Left ventricle myocardium superior (tissue), 1 donor: ENCODE results near the gene NEURL1B. TPM values are rescaled to one million over a fixed set of nuclear protein-coding genes. Genes with fewer than 3 reads are reported as not detected.
"Not testable (repeated sequence)": the region's sequence is repeated elsewhere in the genome, so short reads cannot be mapped to it uniquely, and the experiment has no call there.

ENCODE experiments used
- ATAC-seq: fragments of 200-7000 bp; cut with Tn5 transposase; one replicate; pipeline ENCODE4 v1.9.1; 2020; ENCODE audit warnings: mild to moderate bottlenecking, moderate library complexity
- DNase-seq: peaks from one replicate; pipeline ENCODE4 v3.0.0-alpha.2; 2020
- intact Hi-C: fragments of 100-400 bp; cut with micrococcal nuclease; formaldehyde crosslinking; loops from one replicate; pipeline ENCODE4 v1.11.0; 2022
- total RNA-seq: library from RNA; stranded (reverse); fragmentation: NEBNext Ultra II Directional; extraction: Animal tissue kit (Norgen Biotek cat#: 25700); gene quantifications from one replicate; pipeline ENCODE4 v1.2.1, GENCODE V29; 2021
- donor health status: DM: no; HTN: yes; CAD: no; lungs with severe emphysema.

The NEURL1B gene
- total RNA-seq, 1 donor from 2014 or later, result 32.0 TPM

DNA sequence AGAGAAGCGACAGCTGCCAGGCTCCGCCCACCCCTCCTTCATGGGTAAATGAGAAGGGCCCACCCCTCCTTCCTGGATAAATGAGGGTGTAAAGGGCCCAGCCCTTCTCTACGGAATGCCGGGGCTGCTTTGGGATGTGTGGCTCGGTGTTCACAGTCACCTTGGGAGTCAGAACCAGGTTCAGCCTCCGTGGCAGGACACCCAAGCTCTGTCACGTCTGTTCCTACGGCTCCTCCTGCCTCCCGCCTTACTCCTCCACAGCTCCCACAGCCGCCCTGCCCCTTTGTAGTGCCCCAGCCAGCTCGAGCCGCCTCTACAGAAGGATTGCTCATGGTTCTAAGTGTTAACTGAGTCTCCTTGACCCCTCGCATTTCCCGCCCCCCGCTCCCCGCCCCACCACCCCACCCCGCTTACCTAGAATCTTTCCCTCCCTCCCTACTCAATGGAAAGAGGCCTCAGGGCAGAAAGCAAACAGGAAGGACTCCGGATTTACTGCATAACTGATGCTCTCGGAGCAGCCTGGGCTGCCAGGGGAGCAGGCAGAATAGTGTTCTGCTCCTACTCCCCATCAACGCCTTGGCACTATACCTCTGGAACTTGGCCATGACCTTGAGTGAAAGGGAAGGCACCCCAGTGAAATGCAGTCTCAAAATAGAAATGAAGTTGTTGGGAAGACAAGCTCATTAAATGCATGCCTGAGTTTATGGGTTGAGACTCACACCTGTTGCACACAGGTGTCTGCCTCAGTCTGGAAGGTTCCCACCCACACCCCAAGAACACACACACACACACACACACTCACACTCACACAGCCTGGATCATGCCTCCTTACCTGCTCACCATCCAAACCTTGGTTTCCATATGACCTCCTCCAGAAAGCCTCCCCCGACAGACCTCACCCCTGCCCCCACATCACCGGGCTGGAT lies 59.6 kb downstream of the NEURL1B start:
- no peak for DNase-seq
- peak; percentile 46 for ATAC-seq
- intact Hi-C loops, result no loop called here

DNA sequence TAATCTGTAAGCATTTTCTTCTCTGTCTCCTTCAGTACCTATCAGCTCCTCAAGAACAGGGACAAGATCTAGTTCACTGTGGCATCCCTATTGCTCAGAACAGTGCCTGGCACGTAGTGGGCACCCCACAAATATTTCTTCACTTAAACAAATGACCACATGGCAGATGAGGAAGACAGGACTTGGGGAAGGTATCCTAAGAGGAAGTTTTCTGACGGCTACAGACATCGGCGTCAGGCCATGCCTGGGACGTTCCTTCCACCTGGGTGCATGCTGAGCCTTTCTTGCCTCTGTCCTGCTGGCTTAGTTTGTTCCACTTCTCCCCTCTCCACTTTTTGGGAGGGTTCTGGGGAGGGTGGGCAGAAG lies 60.2 kb downstream of the NEURL1B start:
- ATAC-seq (no peak), DNase-seq (no peak)
- intact Hi-C loops, result no loop called here

DNA sequence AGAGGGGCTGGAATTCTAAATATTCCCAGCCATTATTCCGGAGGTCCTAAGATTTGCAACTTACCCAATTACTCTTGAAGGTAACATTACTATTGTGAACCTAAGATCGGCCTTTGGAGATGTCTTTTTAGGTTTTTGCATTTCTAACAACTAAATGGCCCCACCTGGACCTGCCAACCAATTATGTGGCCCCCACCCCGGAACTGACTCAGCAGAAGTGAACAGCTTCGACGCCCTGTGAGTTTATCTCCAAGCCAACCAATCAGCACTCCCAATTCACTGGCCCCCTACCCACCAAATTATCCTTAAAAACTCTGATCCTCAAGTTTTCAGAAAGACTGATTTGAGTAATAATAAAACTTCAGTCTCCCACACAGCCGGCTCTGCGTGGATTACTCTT lies 62.9 kb downstream of the NEURL1B start:
- no peak for DNase-seq
- no peak for ATAC-seq
- intact Hi-C loops, result no loop called here

DNA sequence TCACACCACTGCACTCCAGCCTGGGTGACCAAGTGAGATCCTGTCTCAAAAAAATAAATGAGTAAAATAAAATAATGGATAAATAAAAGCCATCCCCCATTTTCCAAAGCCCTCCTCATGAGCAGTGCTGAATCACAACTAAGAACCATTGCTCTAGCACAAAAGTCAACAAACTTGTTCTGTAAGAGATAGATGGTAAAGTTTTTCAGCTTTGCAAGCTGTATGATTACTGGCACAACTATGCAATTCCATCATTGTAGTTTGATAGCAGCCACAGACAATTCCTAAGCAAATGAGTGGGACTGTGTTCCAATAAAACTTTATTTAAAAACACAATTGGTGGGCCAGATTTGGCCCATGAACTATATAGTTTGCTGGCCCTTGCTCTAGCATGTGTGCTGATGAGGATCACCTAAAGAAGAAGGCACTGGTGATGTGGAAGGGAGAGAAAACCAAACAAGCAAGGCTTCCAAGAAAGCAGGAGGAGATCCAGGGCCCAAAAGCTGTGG lies 64.6 kb downstream of the NEURL1B start:
- ATAC-seq, result no peak
- intact Hi-C loops, result no loop called here
- DNase-seq, result no peak

DNA sequence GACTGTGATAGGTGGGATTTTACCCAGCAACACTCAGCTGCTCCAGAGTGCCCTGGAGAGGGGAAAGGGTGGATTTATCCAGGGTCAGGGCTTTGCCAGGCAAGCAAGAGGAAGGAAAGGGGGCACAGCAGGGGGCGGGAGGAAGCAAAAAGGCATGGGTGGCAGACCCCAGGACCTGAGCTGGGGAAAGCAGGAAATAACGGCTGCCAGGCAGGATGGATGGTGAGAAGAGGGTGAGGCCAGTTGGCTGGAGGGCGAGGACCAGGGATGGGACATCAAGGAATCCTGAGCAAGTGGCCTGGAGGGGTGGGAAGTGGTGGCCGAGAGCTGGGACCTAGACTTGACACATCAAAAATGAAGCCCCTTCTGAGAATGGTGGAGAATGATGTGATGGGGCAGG lies 65.7 kb downstream of the NEURL1B start:
- intact Hi-C loops, result no loop called here
- no peak for DNase-seq

DNA sequence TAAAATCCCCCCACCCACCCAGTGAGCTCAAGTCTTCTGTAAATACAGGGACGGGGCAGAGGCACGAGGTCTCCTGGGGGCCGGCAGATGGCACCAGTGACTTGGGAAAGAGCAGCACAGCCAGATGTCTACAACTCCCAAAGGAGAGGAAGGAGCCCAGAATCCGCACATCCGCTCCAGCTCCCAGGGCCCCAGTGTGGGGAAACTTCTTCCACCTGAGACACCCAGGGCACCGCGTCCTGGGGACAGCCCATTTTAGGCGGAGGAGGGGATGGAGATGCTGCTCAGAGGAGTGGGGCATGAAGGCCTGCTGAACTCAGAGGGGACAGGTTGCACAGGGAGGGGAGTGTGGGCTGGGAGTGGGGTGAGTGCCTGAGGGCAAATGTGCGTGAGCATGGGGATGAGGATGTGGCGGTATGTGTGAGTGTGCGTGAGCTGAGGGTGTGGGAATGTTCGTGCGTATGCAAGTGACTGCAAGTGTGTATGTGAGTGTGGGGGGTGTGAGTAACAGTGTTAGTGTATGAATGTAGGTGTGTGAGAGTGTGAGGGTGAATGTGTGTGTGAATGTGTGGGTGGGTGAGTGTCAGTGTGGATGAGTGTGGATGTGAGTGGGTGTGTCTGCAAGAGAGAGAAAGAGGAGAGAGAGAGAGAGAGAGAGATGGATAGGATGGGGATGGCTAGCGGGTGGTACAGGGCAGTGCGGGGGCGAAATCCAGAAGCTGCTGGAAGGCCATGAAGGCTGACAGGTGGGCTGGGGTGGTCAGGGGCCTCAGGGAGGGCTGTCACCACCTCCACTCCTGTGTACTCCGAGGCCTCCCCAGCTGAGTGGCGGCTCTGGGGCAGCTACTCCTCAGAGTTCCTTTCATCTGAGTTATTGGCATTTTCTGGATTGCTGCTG lies 66.5 kb downstream of the NEURL1B start:
- intact Hi-C loops, result no loop called here
- DNase-seq (no peak), ATAC-seq (peak; percentile 72)

More for the DNA sequence above, 65.7 kb downstream of the NEURL1B start:
- ATAC-seq, result no peak

DNA sequence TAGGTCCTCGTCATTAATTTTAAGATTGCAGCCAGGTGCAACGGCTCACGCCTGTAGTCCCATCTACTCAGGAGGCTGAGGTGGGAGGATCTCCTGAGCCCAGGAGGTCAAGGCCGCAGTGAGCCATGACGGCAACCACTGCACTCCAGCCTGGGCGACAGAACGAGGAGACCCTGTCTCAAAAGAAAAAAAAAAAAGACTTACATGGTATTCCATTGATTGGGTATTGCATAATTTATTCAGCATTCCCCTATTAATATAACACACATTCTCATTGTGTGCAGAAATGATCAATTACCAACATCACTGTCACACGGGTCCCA lies 67.1 kb downstream of the NEURL1B start:
- intact Hi-C loops, result no loop called here
- DNase-seq (no peak), ATAC-seq (no peak)

DNA sequence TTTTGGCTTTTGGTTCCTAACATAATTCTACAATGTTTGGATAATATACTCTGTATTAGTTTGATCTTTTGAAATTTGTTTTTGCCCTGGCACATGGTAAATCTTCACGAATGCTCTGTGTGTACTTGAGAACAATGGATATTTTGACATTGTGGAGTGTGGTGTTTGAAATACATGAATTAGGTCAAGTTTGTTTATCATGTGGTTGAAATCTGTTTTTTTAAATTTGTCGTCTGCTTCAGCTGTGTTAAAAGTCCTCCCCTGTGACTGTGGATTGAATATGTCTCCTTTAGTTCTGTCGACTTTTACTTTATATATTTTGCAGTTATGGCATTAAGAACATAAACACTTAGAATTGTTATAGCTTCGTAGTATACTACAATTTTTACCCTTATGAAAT lies 69.6 kb downstream of the NEURL1B start:
- DNase-seq (no peak), ATAC-seq (no peak)
- intact Hi-C loops, result loop anchor here (5.0 kb wide), 1 partner anchor 222 kb away; no protein-coding TSS in a partner anchor

DNA sequence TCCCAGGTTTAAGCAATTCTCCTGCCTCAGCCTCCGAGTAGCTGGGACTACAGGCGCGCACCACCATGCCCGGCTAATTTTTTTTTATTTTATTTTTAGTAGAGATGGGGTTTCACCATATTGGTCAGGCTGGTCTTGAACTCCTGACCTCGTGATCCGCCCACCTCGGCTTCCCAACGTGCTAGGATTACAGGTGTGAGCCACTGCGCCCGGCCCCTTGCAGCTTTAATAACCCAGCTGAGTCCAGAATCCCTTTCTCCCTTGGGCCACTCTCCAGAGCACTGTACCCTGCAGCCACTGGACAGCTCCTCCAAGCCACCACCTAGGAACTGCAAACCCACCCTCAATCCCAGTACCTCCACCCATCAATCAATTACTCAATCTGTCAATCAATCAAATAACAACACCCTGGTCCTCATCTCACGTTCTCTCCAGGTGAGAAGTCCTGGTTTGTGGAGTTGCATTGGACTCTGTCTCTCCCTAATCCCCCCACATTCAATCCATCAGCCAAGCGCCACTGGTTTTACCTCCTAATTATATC lies 70.3 kb downstream of the NEURL1B start:
- intact Hi-C loops, result loop anchor here (5.0 kb wide), 1 partner anchor 221 kb away; no protein-coding TSS in a partner anchor
- not testable (repeated sequence) for ATAC-seq, DNase-seq

DNA sequence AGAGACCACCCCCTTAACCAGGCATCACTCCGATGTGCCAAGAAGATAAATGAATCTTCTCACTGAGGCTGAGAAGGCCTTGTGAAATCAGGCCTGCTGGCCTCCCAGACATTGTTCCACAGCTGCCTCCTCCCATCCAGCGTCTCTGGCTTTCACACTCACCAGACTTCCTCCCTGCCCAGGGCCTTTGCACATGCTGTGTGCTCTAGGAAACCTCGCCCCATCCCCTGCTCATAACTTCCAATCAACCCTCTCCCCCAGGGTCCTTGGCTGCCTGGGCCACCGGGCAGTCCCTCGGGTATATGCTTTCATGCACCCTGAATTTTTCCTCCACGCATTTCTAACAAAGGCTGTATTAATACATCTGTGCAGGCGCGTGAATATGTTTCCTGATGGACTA lies 71.5 kb downstream of the NEURL1B start:
- DNase-seq (no peak), ATAC-seq (no peak)
- intact Hi-C loops, result loop anchor here (5.0 kb wide), 1 partner anchor 220 kb away; no protein-coding TSS in a partner anchor

DNA sequence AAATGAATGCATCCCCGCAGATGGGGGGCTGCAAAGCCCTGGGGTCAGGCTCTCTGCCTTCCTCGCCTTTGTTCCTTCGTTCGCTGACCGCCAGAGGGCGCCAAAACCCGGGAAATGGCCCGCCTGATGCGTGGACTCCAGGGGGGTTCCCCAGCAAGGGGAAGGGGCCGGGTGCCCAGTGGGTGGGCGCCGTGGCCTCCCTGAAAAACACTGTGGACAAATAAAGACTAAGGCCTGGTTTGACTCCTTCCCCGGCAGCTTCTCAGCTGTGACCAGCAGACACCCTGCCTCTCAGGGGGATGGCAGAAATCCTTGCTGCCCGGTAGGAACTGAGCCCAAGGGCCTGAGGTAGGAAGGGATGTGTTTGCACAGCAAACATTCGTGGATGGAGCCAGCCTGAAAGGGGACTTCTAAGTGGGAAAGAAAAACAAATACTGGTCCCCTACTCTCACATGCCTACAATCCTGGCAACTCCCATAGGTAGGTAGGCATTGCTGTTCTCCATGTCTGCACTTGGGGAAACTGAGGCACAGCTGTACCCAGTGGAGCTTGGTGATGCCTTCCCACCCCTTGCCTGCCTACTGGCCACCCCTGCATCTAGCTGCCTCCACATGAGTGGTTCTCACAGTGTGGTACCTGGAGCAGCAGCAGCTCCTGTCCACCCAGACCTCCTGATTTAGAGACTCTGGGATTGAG lies 72.2 kb downstream of the NEURL1B start:
- intact Hi-C loops, result loop anchor here (5.0 kb wide), 1 partner anchor 219 kb away; no protein-coding TSS in a partner anchor
- peak; percentile 78 for DNase-seq

DNA sequence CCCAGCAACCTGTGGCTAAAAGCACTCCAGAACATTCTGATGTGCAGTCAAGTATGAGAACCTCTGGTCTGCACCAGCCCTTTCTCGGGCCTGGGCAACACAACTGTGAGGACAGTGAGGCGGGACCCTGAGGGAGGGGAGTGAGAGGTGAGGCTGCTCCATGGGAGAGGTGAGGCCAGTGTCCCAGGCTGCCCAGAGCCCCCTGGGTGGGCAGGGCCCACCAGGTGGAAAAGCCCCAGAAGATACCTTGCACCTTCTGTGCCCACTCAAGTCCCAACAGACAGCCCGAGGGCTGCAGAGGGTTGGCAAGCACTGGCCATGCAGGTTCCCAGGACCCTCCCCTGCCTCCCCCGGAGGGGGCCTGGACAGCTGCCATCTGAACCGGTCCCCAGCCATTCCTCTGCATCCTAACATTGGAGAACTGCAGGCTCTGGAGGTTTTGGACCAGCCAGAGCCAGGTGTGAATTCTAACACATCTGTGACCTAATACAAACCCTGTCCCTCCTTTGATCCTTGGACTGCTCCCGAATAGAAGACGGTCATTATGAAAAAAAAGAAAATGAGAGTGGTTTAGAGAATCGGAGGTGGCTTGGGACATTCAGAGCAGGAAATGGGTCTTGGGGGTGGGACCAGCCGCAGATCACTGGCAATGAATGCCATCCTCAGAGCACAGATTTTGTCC lies 72.9 kb downstream of the NEURL1B start:
- ATAC-seq (no peak), DNase-seq (no peak)
- intact Hi-C loops, result loop anchor here (5.0 kb wide), 1 partner anchor 218 kb away; no protein-coding TSS in a partner anchor

More for the DNA sequence above, 72.2 kb downstream of the NEURL1B start:
- peak; percentile 33 for ATAC-seq

DNA sequence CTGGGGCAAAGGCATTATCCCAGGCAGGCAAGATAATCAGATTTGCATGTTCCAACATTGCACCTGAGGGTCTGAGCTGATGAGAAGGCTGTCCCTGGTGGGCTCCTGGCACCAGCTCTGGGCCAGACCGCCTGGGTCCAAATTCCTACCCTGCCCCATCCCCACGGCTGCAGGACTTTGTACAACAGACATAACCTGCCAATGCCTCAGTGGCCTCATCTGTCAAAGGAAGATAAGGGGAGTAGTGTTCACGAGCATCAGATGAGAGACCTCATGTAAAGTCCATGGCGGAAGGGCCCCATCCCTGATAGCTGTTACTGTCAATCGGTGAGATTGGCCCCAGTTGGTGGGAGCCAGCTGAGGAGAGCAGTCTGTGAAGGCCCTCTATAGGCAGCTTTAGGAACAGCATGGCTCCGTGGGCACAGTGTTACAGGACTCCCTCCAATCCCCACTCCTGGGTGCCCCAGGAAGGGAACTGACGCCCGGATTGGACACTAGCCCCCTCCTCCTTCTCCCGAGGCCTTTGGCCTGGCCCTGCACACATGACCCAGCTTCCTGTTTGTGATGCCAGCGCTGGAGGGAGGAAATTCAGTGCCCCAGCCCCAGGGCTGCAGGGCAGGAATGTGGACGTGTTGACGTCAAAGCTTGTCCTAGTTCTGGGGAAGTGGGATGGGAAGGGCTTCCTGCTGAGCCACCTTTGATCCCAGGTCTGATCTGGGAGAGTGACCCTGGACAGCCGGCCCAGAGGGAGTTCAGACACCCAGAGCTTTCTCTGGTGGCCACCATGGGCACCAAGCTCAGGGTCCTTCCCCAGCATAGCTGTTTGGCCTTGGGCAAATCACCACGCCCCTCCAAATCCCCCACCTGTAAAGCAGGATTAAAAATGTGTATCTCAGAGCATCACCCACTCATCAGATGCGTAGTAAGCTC lies 73.7 kb downstream of the NEURL1B start:
- DNase-seq, result peak; percentile 83
- intact Hi-C loops, result loop anchor here (5.0 kb wide), 2 partner anchors 58 to 218 kb away; partner anchors contain the start of gene DUSP1
- peak; percentile 69 for ATAC-seq

DNA sequence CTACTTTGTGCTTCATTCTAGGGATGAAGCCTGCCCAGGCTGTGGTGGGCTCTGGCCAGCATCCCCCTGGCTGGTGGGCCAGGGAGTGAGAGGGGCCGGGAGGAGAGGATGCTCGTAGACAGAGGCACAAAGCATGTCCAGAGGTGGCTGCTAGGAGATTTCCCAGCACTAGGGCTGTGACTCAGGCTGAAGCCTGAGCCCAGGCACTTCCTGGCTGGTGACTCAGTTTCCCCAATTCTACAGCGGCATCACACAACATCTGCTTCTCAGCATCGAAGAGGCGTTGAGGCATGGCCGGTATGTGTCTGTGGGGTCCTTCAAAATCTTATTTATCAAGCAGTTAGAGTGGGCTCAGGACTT lies 74.3 kb downstream of the NEURL1B start:
- intact Hi-C loops, result loop anchor here (5.0 kb wide), 1 partner anchor 57 kb away; the partner anchor contains the start of gene DUSP1
- DNase-seq, result no peak
- no peak for ATAC-seq

DNA sequence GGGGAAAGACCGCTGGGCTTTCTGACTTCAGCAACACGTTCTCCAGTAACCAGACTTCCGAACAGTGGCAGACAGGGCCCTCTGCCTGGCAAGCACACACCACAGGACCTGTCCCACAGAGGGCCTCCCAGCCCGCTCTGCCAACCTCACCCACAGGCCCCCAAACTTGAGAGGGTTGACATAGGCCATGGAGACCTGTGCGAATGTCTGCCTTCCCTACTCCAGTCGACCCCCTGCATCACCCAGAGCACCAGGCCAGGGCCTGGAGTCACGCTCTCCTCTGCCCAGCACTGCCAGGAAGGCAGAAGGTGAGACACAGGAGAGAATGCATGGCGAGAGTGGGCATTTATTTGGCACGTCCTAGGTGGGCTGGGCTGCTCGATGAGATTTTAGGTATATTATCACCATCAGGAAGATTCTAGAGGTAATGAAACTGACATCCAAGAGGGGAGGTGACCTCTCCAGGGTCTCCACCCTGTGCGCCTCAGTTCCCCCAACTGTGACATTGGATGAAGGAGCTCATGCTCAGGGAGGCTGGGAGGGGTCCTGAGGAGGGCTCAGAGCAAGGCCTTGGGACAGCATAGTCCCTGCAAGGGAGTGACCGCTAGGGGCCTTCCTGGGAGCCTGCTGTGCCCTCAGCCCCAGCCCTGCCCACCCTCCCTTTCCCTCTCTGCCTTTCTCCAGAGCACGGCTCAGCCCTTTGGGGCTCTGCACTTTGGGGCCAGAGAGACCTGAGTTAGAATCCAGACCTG lies 75.0 kb downstream of the NEURL1B start:
- intact Hi-C loops, result loop anchor here (5.0 kb wide), 1 partner anchor 56 kb away; the partner anchor contains the start of gene DUSP1
- DNase-seq (no peak), ATAC-seq (no peak)

DNA sequence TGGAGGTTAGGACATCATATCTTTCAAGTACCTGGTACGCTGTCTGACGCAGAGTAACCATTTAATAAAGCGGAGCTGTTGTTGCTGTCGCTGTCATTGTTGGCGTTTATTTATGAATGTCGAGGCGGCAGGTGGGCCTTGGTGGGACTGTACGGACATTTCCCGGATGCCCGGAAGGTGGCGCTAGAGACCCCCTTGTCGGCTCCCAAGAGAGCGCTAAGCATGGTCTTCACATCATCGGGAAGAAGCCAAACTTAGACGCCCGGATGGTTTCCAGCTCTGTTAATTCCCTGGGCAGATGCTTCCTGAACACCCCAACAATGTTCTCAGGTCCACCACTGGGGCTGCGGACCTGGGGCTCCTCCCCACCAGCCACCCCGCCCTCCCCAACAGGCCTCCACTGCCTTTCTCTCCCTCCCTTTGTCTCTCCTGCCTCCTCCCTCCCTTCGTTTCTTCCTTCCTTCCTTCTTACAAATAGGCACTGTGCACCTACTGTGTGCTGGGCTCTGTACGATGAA lies 75.8 kb downstream of the NEURL1B start:
- intact Hi-C loops, result loop anchor here (5.0 kb wide), 1 partner anchor 55 kb away; the partner anchor contains the start of gene DUSP1
- ATAC-seq, result peak; percentile 77

More for the DNA sequence above, 75.8 kb downstream of the NEURL1B start:
- peak; percentile 90 for DNase-seq
